IMR-90 (cell line): ENCODE results near the gene PIGU. TPM values are rescaled to one million over a fixed set of nuclear protein-coding genes. Genes with fewer than 3 reads are reported as not detected.

ENCODE experiments used
- ATAC-seq: fragments of 200-7000 bp; cut with Tn5 transposase; 2 replicates; pipeline ENCODE4 v1.9.1; 2020; ENCODE audit warnings: low read depth, mild to moderate bottlenecking, moderate library complexity
- BruUV-seq: library from RNA; stranded (reverse); fragments of 400-500 nt; replicated peaks from 2 replicates; lab custom pipeline; 2021; lab: Mats Ljungman, UMichigan
- CTCF ChIA-PET: fragments of 300-600 bp; formaldehyde crosslinking; extraction: SDS; loops from one replicate; lab custom pipeline; 2021; ENCODE audit warnings: antibody characterized with exemption; lab: Yijun Ruan, JAX
- POLR2A ChIA-PET: fragments of 300-600 bp; sonication (Branson Sonifier 250); formaldehyde crosslinking; loops from one replicate; lab custom pipeline; 2022; ENCODE audit warnings: antibody characterized with exemption; ENCODE audit not compliant: unreplicated experiment; lab: Charles Lee
- DNase-seq: peaks from one replicate; pipeline ENCODE4 v3.0.0; 2013
- H2AFZ ChIP-seq: replicated peaks from 2 replicates; pipeline ENCODE3; 2013; ENCODE audit warnings: low read length, mild to moderate bottlenecking; ENCODE audit not compliant: poor library complexity
- H2AK5ac ChIP-seq: 2 replicates; pipeline ENCODE4 v1.6.1; 2013; ENCODE audit warnings: low read depth, low read length, inconsistent platforms
- H2AK9ac ChIP-seq: replicated peaks from 2 replicates; pipeline ENCODE3; 2013; ENCODE audit warnings: mild to moderate bottlenecking, low read depth, low read length, moderate library complexity; ENCODE audit not compliant: poor library complexity
- H2BK120ac ChIP-seq: 2 replicates; pipeline ENCODE4 v1.6.1; 2013; ENCODE audit warnings: low read depth, low read length, inconsistent platforms
- H2BK15ac ChIP-seq: 3 replicates; pipeline ENCODE4 v1.6.1; 2013; ENCODE audit warnings: low read depth, low read length, inconsistent platforms
- H2BK20ac ChIP-seq: 2 replicates; pipeline ENCODE4 v1.6.1; 2013; ENCODE audit warnings: low read depth, mild to moderate bottlenecking, inconsistent platforms, low read length, moderate library complexity
- H2BK5ac ChIP-seq: 2 replicates; pipeline ENCODE4 v1.6.1; 2013; ENCODE audit warnings: mild to moderate bottlenecking, low read depth, low read length, inconsistent platforms; ENCODE audit not compliant: poor library complexity, severe bottlenecking
- H3K14ac ChIP-seq: replicated peaks from 2 replicates; pipeline ENCODE4 v1.6.1; 2013; ENCODE audit warnings: low read depth, low read length, inconsistent platforms
- H3K18ac ChIP-seq: 2 replicates; pipeline ENCODE4 v1.6.1; 2013; ENCODE audit warnings: low read depth, low read length, control low read depth
- H3K23ac ChIP-seq: 2 replicates; pipeline ENCODE4 v1.6.1; 2013; ENCODE audit warnings: low read depth, low read length, inconsistent platforms
- H3K27ac ChIP-seq: 2 replicates; pipeline ENCODE4 v1.5.1; 2013; ENCODE audit warnings: mild to moderate bottlenecking, control low read depth, low read length; ENCODE audit not compliant: insufficient read depth
- H3K27me3 ChIP-seq: 2 replicates; pipeline ENCODE4 v1.6.1; 2013; ENCODE audit warnings: low read length; ENCODE audit not compliant: control insufficient read depth, insufficient read depth
- H3K36me3 ChIP-seq: 2 replicates; pipeline ENCODE4 v1.6.1; 2013; ENCODE audit warnings: low read length, mixed read lengths; ENCODE audit not compliant: control insufficient read depth, insufficient read depth
- H3K4ac ChIP-seq: 2 replicates; pipeline ENCODE4 v1.6.1; 2013; ENCODE audit warnings: low read depth, low read length, inconsistent platforms
- H3K4me1 ChIP-seq: 2 replicates; pipeline ENCODE4 v1.6.1; 2013; ENCODE audit warnings: low read length, mixed read lengths; ENCODE audit not compliant: control insufficient read depth, insufficient read depth
- H3K4me2 ChIP-seq: 2 replicates; pipeline ENCODE4 v1.6.1; 2013; ENCODE audit warnings: low read depth, mild to moderate bottlenecking, control low read depth, low read length, moderate library complexity
- H3K4me3 ChIP-seq: 2 replicates; pipeline ENCODE4 v1.5.1; 2013; ENCODE audit warnings: low read depth, mild to moderate bottlenecking, control low read depth, low read length, moderate library complexity; ENCODE audit not compliant: insufficient read depth
- H3K56ac ChIP-seq: 2 replicates; pipeline ENCODE4 v1.6.1; 2013; ENCODE audit warnings: low read length, inconsistent platforms; ENCODE audit not compliant: insufficient read depth; ENCODE audit errors: extremely low read depth
- H3K79me1 ChIP-seq, 2 experiments: 2 replicates each; pipeline ENCODE4 v1.6.1; 2013; ENCODE audit warnings: low read length in 2 of 2, inconsistent platforms in 1 of 2, low read depth in 1 of 2
- H3K9ac ChIP-seq: 2 replicates; pipeline ENCODE4 v1.6.1; 2013; ENCODE audit warnings: low read depth, low read length, control low read depth
- H3K9me1 ChIP-seq: 2 replicates; pipeline ENCODE4 v1.6.1; 2013; ENCODE audit warnings: low read length, inconsistent platforms; ENCODE audit not compliant: insufficient read depth
- H3K9me3 ChIP-seq: 2 replicates; pipeline ENCODE4 v1.6.1; 2013; ENCODE audit warnings: low read length; ENCODE audit not compliant: control insufficient read depth, insufficient read depth
- H4K20me1 ChIP-seq: 2 replicates; pipeline ENCODE4 v1.6.1; 2013; ENCODE audit warnings: low read length, inconsistent platforms; ENCODE audit not compliant: insufficient read depth
- H4K5ac ChIP-seq: 2 replicates; pipeline ENCODE4 v1.6.1; 2013; ENCODE audit warnings: mild to moderate bottlenecking, low read depth, low read length, control low read depth
- H4K8ac ChIP-seq, 2 experiments: 2 replicates each; pipeline ENCODE4 v1.6.1; 2013; ENCODE audit warnings: low read depth in 2 of 2, low read length in 2 of 2, control low read depth in 1 of 2, inconsistent platforms in 1 of 2
- H4K91ac ChIP-seq: 2 replicates; pipeline ENCODE4 v1.6.1; 2013; ENCODE audit warnings: low read depth, low read length, inconsistent platforms; ENCODE audit not compliant: insufficient read depth
- BHLHE40 ChIP-seq: fragments of 150-350 bp; IDR thresholded peaks from 2 replicates; pipeline ENCODE4 v1.6.1; 2016; ENCODE audit warnings: mild to moderate bottlenecking, low read depth, low read length
- CEBPB ChIP-seq: IDR thresholded peaks from 2 replicates; pipeline ENCODE4 v1.6.1; 2012; ENCODE audit warnings: low read depth, low read length, improper control_type of control experiment
- CHD1 ChIP-seq: IDR thresholded peaks from 2 replicates; pipeline ENCODE4 v1.6.1; 2012; ENCODE audit warnings: low read depth, low read length, improper control_type of control experiment
- ELK1 ChIP-seq: fragments of 150-350 bp; IDR thresholded peaks from 2 replicates; pipeline ENCODE4 v1.6.1; 2016; ENCODE audit warnings: low read depth, mild to moderate bottlenecking, low read length, moderate library complexity, borderline replicate concordance
- MAFK ChIP-seq: IDR thresholded peaks from 2 replicates; pipeline ENCODE4 v1.6.1; 2012; ENCODE audit warnings: low read depth, low read length, improper control_type of control experiment
- MAZ ChIP-seq: IDR thresholded peaks from 2 replicates; pipeline ENCODE4 v1.6.1; 2012; ENCODE audit warnings: low read depth, mild to moderate bottlenecking, low read length, improper control_type of control experiment, moderate library complexity, borderline replicate concordance
- POLR2A ChIP-seq: IDR thresholded peaks from 2 replicates; pipeline ENCODE4 v1.6.1; 2012; ENCODE audit warnings: mild to moderate bottlenecking, low read depth, low read length
- RAD21 ChIP-seq: IDR thresholded peaks from 2 replicates; pipeline ENCODE4 v1.6.1; 2012; ENCODE audit warnings: low read length, improper control_type of control experiment
- RFX5 ChIP-seq: IDR thresholded peaks from 2 replicates; pipeline ENCODE4 v1.8.0; 2012; ENCODE audit warnings: low read depth, mild to moderate bottlenecking, low read length, moderate library complexity
- dilution Hi-C: fragments of 300-500 bp; cut with HindIII; formaldehyde crosslinking; loops from one replicate; pipeline ENCODE4 v1.14.3; 2018; ENCODE audit warnings: low sequenced_read_pairs; ENCODE audit not compliant: unreplicated experiment
- in situ Hi-C: fragments of 300-500 bp; cut with MboI; formaldehyde crosslinking; loops from 3 replicates; pipeline ENCODE4 v1.14.3; 2019; ENCODE audit warnings: low sequenced_read_pairs, inconsistent platforms, mixed read lengths
- intact Hi-C: fragments of 100-400 bp; cut with micrococcal nuclease; formaldehyde crosslinking; loops from 2 replicates; pipeline ENCODE4 v1.10.0; 2022
- polyA plus RNA-seq, 3 experiments: library from polyadenylated mRNA; depleted of rRNA; stranded (reverse); fragments of >200 nt; gene quantifications; 2 replicates each; pipeline ENCODE4 v1.2.3, GENCODE V29; 2012; ENCODE audit warnings: low replicate concordance in 1 of 3
- total RNA-seq: library from RNA; depleted of rRNA; stranded (reverse); fragments of >200 nt; gene quantifications from 2 replicates; pipeline ENCODE4 v1.2.3, GENCODE V29; 2012
- TF ChIP-seq, protein P1 (sequence below): conservative IDR thresholded peaks from 2 replicates; pipeline ENCODE4 v1.5.1; 2012; ENCODE audit warnings: mild to moderate bottlenecking, low read depth, low read length, improper control_type of control experiment

Gene PIGU
- total and polyA plus RNA-seq, 2 of the 4 experiments (the other 2 are of a cell fraction) = 11.1 to 31.1 TPM

DNA sequence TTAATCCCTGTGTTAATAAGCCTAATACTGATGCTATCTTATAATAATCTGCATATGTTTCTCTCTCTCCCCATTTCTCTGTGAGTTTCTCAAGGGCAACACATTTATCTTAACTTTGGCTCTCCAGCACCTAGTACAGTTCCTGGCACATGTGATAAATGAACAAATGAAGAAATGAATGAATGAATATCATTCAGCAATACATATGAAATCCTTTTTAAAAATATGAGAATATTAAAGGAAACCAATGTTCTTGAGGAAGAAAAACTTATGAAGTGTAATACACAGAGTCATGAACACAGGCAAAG is 55.9 kb downstream of the PIGU start:
- no peak overlapping the region for H3K4me3 ChIP-seq
- CTCF ChIA-PET = interaction anchor here (1.0 kb wide), 1 partner anchor 72 kb away, joined by 12 read pairs; no protein-coding TSS in a partner anchor
- POLR2A ChIA-PET = no interaction called here
- no peaks in the 10 kb centered on the region for H3K27me3 ChIP-seq
- TF ChIP-seq ELK1 (no peak), BHLHE40 (no peak), MAZ (no peak), RFX5 (no peak), POLR2A (no peak), MAFK (no peak), RAD21 (no peak), CHD1 (no peak), CEBPB (no peak)
- TF ChIP-seq, protein P1, sequence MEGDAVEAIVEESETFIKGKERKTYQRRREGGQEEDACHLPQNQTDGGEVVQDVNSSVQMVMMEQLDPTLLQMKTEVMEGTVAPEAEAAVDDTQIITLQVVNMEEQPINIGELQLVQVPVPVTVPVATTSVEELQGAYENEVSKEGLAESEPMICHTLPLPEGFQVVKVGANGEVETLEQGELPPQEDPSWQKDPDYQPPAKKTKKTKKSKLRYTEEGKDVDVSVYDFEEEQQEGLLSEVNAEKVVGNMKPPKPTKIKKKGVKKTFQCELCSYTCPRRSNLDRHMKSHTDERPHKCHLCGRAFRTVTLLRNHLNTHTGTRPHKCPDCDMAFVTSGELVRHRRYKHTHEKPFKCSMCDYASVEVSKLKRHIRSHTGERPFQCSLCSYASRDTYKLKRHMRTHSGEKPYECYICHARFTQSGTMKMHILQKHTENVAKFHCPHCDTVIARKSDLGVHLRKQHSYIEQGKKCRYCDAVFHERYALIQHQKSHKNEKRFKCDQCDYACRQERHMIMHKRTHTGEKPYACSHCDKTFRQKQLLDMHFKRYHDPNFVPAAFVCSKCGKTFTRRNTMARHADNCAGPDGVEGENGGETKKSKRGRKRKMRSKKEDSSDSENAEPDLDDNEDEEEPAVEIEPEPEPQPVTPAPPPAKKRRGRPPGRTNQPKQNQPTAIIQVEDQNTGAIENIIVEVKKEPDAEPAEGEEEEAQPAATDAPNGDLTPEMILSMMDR = no peak
- ATAC-seq (no peak), DNase-seq (no peak)
- H2AK5ac ChIP-seq = no peak overlapping the region
- peaks cover 0 to 6% of the 10 kb centered on the region in 2 experiments; a peak in 1 of 4 replicates for H3K79me1 ChIP-seq
- in situ Hi-C loops (no loop called here), intact Hi-C loops (no loop called here), dilution Hi-C loops (no loop called here)
- H2BK20ac ChIP-seq = no peak overlapping the region
- H2AK9ac ChIP-seq = no peak overlapping the region
- H2AFZ ChIP-seq = no peak overlapping the region
- H4K91ac ChIP-seq = no peak overlapping the region
- no peak overlapping the region for H2BK120ac ChIP-seq
- no peak overlapping the region for H3K23ac ChIP-seq
- no peak overlapping the region for H3K4me2 ChIP-seq
- no peak overlapping the region for H3K27ac ChIP-seq
- peaks cover 6% of the 10 kb centered on the region for H3K4me1 ChIP-seq
- H3K9me3 ChIP-seq = no peaks in the 10 kb centered on the region
- no peak overlapping the region for H4K8ac ChIP-seq
- no peak overlapping the region for H2BK5ac ChIP-seq
- no peak overlapping the region for H3K18ac ChIP-seq
- no peaks in the 10 kb centered on the region for H3K36me3 ChIP-seq
- H3K9me1 ChIP-seq = peaks cover 5% of the 10 kb centered on the region
- H4K5ac ChIP-seq = no peak overlapping the region
- no TSS peak for BruUV-seq
- no peak overlapping the region for H3K4ac ChIP-seq
- no peak overlapping the region for H3K14ac ChIP-seq
- no peak overlapping the region for H2BK15ac ChIP-seq
- peaks cover 4% of the 10 kb centered on the region for H4K20me1 ChIP-seq
- no peak overlapping the region for H3K9ac ChIP-seq
- no peak overlapping the region for H3K56ac ChIP-seq
